CD4-positive, alpha-beta T cell treated with Interleukin-1 beta for 1 hour (primary cell): Measurements from ENCODE around the gene NETO1.
A peak's percentile ranks its signal among the peaks of the same experiment; 100 is the strongest.

Source experiments
- DNase-seq, 2 donors: peaks; one replicate each; pipeline ENCODE4 v3.0.0-alpha.2; 2020 to 2022

Gene NETO1

GRCh38 chr18:72843743-72844142, 24.0 kb downstream of the NETO1 start:
- DNase-seq = no peak

DNA sequence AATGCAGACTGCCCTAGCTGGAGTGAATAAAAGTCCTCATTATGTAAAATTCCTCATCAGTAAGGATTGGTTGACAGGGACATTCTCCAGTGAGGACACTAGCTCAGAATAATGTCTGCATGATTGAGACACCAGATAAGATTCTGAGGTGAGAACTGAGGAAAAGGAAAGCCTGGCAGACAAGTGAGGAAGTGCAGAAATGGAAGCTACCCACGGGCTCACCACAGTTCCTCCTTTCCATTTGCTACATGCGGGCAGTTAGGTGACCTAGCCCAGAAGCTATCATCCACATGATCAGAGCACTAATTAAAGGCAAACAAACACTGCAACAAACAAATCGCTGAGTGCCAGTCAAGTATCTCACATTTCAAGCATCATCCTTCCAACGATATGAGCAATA, 27.7 kb downstream of the NETO1 start:
- DNase-seq = no peak

GRCh38 chr18:72834731-72835130, 33.1 kb downstream of the NETO1 start:
- DNase-seq = no peak

DNA sequence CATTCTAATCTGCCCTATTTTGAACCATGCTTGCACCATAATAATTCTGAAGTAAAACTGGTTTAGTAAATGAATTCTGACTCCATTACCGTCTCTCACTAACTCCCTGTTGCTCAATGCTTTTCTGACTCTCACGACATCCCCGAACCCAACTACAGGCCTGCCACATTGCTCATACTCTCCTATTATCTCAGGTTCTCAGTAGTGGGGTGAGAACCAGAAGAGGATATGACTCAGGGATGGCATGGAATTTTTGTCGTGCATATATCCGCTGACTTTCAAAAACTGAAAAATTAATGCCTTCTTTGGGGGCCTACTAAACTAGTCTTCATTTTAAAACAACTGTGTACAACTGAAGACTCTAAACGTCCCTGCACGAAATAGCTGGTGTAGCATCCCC, 34.3 kb downstream of the NETO1 start:
- DNase-seq = no peak

DNA sequence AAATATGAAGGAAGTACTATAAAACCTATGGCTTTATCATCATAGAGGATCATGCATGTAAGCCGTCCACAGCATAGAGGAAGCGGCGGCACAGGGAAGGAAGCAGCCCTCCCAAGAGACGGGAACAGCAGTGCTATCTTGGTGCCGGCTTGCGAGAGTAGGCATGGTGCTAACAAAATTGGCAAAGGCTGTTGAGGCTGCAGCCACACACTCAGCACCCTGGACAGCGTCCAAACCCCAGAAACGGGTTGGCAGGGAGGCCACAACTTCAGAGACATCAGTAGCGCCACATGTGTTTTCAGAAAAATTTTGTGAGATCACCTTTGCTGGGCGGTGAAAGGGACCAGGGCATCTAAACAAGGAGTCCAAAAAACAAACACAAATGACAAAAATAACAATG, 37.7 kb downstream of the NETO1 start:
- DNase-seq = no peak

DNA sequence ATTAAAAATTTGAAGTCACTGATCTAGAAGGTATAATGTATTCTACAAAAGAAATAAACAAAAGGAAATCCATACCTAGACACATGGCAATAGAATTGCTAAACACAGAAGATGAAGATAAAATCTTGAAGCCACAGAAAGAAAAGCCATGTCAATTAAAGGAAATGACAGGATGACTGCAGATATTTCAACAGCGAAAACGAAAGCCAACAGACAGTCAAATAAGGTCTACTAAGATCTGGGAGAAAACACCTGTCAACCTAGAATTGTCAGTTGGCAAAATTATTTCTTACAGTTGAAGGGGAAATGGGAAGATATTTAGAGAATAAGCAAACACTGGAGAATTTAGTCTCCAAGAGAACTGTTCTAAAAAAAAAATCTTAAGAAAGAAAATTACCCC, 39.2 kb downstream of the NETO1 start:
- no peak for DNase-seq

- no peak for DNase-seq
Measured at GRCh38 chr18:72826736-72827135, 41.1 kb downstream of the NETO1 start.

DNA sequence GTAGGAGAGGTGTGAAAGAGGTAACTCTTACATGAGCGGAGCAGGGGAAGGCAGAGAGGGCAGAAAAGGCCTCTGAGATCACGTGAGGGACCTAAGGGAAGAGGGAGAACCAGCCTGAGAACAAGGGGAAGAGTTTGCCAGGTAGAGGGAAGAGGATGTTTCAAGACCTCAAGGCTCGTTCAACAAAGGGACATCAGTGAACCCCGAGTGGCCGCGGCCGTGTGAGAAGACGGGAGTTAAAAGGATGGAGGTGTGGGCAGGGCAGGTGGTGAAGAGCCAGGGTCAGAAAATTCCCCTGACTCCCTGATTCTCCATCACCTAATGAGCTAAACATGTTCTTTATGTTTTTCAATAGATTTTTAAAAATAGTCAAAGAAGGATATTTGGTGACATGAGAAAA, 44.4 kb downstream of the NETO1 start:
- DNase-seq = no peak

- no peak for DNase-seq
Measured at GRCh38 chr18:72822202-72822601, 45.6 kb downstream of the NETO1 start.

DNA sequence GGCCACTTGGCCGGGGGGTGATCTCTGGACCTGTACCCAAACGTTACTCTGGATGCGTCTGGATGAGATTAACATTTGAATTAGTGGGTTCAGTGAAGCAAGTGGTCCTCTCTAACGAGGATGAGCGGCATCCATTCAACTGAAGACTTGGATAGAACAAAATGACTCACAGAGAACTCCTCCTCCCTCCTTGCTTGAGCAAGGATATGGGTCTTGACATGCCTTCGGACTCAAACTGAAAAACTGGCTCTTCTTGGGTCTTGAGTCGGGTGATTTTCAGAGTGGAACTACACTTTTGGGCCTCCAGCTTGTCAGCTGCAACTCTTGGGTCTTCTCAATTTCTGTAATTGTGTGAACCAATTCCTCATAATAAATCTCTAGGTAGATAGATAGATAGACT, 47.2 kb downstream of the NETO1 start:
- DNase-seq = no peak

GRCh38 chr18:72819050-72819449, 48.7 kb downstream of the NETO1 start:
- no peak for DNase-seq

- no peak for DNase-seq
Measured at GRCh38 chr18:72811047-72811446, 56.7 kb downstream of the NETO1 start.

DNA sequence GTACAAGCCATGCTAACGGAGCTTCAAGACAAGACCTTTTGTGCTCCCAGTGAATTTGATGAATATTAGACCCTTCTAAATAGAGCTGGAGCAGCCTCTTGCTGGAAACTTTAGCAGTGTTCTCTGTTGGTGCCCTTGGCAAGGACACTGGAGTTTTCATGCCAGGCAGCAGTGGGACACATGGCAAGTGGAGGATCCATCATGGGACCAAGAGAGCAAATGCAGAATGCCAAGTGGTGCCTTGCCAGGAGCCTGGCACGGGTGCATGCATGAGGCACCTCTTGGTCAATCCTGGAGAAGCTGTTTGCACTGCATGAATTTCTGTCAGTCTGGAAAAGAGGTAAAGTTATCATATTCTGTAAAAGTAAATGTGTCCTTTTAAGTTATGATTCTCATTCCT, 59.1 kb downstream of the NETO1 start:
- no peak for DNase-seq

DNA sequence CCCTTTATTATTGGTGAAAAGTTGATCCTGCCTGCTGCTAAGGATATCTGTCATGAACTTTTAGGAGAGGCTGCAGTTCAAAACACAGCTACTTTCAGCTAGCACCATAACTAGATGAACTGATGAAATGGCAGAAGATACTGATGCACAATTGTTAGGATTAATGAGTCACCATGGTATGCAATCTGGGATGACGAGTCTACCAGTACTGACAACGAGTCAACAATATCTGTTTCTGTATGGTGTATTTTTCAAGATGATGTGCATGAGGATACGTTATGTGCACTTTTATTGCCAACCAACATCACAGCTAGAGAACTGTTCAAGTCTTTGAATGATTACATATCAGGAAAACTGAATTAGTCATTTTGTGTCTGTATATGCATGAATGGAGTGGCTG, 68.7 kb downstream of the NETO1 start:
- no peak for DNase-seq

- no peak for DNase-seq
Measured at GRCh38 chr18:72783530-72783929, 84.3 kb downstream of the NETO1 start.

- DNase-seq = no peak
Measured at GRCh38 chr18:72774914-72775313, 92.9 kb downstream of the NETO1 start.

- no peak for DNase-seq
Measured at GRCh38 chr18:72772916-72773315, 94.9 kb downstream of the NETO1 start.

GRCh38 chr18:72768681-72769229, 99.0 kb downstream of the NETO1 start:
- DNase-seq = no peak

GRCh38 chr18:72762515-72763122, 105.2 kb downstream of the NETO1 start:
- DNase-seq = peak in 1 of 2 donors; percentile 13

DNA sequence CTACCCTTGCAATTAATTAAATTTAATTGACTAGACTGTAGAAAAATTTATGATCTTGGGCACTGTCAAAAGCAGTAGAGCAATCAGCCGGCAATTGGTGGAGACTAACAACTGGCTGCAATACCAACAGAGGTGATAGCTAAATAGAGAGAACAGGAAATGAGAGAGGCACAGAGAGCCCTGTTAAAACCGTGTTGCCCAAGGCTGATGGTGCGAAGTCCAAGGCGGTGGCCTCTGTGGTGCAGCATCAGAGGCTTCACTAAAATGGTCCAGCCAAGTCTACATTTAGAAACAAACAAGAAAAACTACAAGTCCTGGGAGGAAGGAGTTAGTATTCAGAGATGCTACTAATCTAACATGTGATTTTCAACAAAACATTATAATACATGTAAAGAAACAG, 115.6 kb downstream of the NETO1 start:
- no peak for DNase-seq

DNA sequence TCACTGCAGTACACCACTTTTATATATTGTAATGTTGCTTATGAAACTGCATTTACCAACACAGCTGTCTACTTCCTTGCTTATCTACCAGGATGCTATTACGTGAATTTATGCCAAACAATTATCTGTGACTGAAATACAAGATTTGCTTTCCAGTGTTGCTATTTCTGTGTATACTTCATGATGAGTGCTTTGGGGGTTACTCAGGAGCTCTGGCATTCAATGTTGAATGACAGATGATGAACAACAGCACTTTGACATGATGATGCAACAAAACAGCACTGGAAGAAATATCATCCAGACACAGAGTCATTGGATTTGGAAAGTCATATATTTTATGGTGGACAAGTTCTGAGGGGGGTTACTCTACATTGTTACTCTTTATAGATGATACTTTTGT, 125.8 kb downstream of the NETO1 start:
- no peak for DNase-seq

- DNase-seq = no peak
Measured at GRCh38 chr18:72738136-72738535, 129.7 kb downstream of the NETO1 start.

- DNase-seq = no peak
Measured at GRCh38 chr18:72727776-72728175, 140.0 kb downstream of the NETO1 start.

DNA sequence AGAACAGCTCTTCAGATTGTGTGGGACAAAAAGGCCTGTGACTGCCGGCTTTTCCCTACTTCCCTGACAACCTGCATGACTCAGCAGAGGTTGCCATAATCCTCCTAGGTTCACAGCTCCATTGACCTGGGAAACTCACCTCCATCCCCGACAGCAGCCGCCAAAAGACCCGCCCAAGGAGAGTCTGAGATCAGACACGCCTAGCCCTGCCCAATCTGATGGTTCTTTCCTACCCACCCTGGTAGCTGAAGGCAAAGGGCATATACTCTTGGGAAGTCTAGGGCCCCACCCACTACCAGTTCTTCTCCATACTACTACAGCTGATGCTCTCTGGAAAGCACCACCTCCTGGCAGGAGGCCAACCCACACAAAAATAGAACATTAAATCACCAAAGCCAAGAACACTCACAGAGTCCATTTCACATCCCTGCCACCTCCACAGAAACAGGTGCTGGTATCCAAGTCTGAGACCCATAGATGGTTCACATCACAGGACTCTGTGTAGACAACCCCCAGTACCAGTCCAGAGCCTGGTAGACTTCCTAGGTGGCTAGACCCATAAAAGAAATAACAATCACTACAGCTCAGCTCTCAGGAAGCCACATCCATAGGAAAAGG, 140.6 kb downstream of the NETO1 start:
- no peak for DNase-seq

- no peak for DNase-seq
Measured at GRCh38 chr18:72726201-72726600, 141.6 kb downstream of the NETO1 start.
